ENCODE data around the gene LDB2. TPM values are rescaled to one million over a fixed set of nuclear protein-coding genes. Genes with fewer than 3 reads are reported as not detected.

Gene LDB2
- total RNA-seq, 1 donor from 2014 or later, result 4.9 TPM

DNA sequence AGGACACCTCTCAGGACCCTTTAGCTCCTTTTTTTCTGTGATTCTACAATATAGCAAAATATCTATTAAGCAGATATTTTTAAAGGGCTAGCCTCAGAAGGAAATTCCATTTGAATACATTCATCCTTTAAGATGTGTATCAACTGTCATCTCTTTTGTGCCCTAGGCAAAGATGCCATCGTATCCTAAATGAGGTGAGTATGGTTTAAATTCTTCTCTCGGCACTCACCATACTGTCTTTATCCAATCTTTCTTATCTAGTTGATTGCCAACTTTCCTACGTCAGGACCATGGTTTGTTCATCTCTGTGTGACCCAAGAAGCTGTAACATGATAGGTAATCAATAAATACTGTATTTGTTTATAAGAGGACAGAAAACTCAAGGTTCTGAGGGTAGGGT lies 176.0 kb downstream of the LDB2 start:
- H3K36me3 Mint-ChIP-seq (ENCODE audit: low read depth, unreplicated experiment), result no peaks in the 10 kb centered on the region
- Histone ChIP-seq H3K4me2 (ENCODE audit: low read length) (no peak overlapping the region), H4K20me1 (ENCODE audit: insufficient read depth, low read length) (no peaks in the 10 kb centered on the region), H3K27me3 (ENCODE audit: insufficient read depth, low read length) (no peaks in the 10 kb centered on the region), H3K4me1 (ENCODE audit: insufficient read depth, low read length) (peaks cover 17% of the 10 kb centered on the region), H3K4me3 (ENCODE audit: insufficient read depth, low read depth, low read length) (no peak overlapping the region), H3K36me3 (ENCODE audit: insufficient read depth, low read length) (no peaks in the 10 kb centered on the region), H3K9me3 (ENCODE audit: insufficient read depth, low read depth, low read length) (peaks cover 2% of the 10 kb centered on the region), H2AFZ (ENCODE audit: low read depth, low read length) (no peak overlapping the region), H3K9ac (ENCODE audit: low read length) (no peak overlapping the region), H3K79me2 (ENCODE audit: insufficient read depth, low read length) (no peaks in the 10 kb centered on the region), H3K27ac (ENCODE audit: low read depth, low read length) (no peak overlapping the region)
- peaks cover 4% of the 10 kb centered on the region for H3K9me3 Mint-ChIP-seq (ENCODE audit: unreplicated experiment)
- H3K4me1 Mint-ChIP-seq (ENCODE audit: low read depth, unreplicated experiment), result peaks cover 5% of the 10 kb centered on the region
- H3K27ac Mint-ChIP-seq (ENCODE audit: unreplicated experiment), result no peak overlapping the region
- no peak for TF ChIP-seq EZH2 (IDR thresholded peaks at IDR 0.05; ENCODE audit: insufficient read depth, low read length)
- TF ChIP-seq, protein P1, sequence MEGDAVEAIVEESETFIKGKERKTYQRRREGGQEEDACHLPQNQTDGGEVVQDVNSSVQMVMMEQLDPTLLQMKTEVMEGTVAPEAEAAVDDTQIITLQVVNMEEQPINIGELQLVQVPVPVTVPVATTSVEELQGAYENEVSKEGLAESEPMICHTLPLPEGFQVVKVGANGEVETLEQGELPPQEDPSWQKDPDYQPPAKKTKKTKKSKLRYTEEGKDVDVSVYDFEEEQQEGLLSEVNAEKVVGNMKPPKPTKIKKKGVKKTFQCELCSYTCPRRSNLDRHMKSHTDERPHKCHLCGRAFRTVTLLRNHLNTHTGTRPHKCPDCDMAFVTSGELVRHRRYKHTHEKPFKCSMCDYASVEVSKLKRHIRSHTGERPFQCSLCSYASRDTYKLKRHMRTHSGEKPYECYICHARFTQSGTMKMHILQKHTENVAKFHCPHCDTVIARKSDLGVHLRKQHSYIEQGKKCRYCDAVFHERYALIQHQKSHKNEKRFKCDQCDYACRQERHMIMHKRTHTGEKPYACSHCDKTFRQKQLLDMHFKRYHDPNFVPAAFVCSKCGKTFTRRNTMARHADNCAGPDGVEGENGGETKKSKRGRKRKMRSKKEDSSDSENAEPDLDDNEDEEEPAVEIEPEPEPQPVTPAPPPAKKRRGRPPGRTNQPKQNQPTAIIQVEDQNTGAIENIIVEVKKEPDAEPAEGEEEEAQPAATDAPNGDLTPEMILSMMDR (IDR thresholded peaks at IDR 0.05; ENCODE audit: insufficient read depth, low read depth, low read length), result no peak
- FAIRE-seq (no peak), DNase-seq (ENCODE audit: low read depth) (no peak)
- no peak overlapping the region for H3K4me3 Mint-ChIP-seq (ENCODE audit: unreplicated experiment)
- no peaks in the 10 kb centered on the region for H3K27me3 Mint-ChIP-seq (ENCODE audit: low read depth, unreplicated experiment)

DNA sequence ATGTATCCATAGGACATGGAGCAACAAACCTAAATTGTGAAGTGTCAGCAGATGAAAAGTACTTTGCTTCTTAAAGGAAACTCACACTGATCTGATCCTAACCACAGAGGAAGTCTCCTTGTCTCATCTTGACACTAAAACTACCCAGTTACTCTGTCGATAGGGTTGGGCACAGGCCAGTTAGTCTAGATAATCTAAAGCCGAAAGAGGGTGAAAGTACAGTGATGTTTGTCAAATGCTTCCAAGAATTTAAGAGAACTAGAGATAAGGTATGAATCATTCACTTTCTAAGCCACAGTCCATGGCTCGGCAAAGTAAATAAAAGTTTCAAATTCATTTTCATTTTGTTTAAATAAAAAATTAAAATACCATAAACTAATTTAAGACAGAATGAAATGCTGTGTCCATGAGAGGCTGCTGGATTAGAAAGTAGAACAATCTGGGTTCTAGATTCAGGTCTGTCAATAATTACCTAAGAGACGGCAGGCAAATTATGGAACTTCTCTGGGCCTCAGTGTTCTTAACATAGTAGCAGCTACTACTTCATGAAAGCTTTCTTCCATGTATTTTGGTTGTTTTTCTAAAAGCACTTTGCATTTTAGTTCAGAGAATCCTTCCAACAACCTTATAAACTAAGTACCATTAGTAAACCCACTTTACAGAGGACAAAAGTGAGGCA lies 176.7 kb downstream of the LDB2 start:
- FAIRE-seq (no peak), DNase-seq (ENCODE audit: low read depth) (peak; percentile 87)
- Histone ChIP-seq H3K27me3 (ENCODE audit: insufficient read depth, low read length) (no peaks in the 10 kb centered on the region), H3K9ac (ENCODE audit: low read length) (no peak overlapping the region), H3K36me3 (ENCODE audit: insufficient read depth, low read length) (no peaks in the 10 kb centered on the region), H3K27ac (ENCODE audit: low read depth, low read length) (peak overlapping the region; percentile 7), H3K79me2 (ENCODE audit: insufficient read depth, low read length) (no peaks in the 10 kb centered on the region), H2AFZ (ENCODE audit: low read depth, low read length) (no peak overlapping the region), H3K4me3 (ENCODE audit: insufficient read depth, low read depth, low read length) (peak overlapping the region; percentile 18), H3K4me1 (ENCODE audit: insufficient read depth, low read length) (peaks cover 21% of the 10 kb centered on the region), H3K4me2 (ENCODE audit: low read length) (peak overlapping the region; percentile 73), H4K20me1 (ENCODE audit: insufficient read depth, low read length) (no peaks in the 10 kb centered on the region), H3K9me3 (ENCODE audit: insufficient read depth, low read depth, low read length) (peaks cover 2% of the 10 kb centered on the region)
- peaks cover 4% of the 10 kb centered on the region for H3K9me3 Mint-ChIP-seq (ENCODE audit: unreplicated experiment)
- no peaks in the 10 kb centered on the region for H3K27me3 Mint-ChIP-seq (ENCODE audit: low read depth, unreplicated experiment)
- TF ChIP-seq, protein P1 (IDR thresholded peaks at IDR 0.05; ENCODE audit: insufficient read depth, low read depth, low read length), result no peak
- TF ChIP-seq EZH2 (IDR thresholded peaks at IDR 0.05; ENCODE audit: insufficient read depth, low read length), result no peak
- no peaks in the 10 kb centered on the region for H3K36me3 Mint-ChIP-seq (ENCODE audit: low read depth, unreplicated experiment)
- H3K27ac Mint-ChIP-seq (ENCODE audit: unreplicated experiment), result no peak overlapping the region
- H3K4me1 Mint-ChIP-seq (ENCODE audit: low read depth, unreplicated experiment), result peaks cover 5% of the 10 kb centered on the region
- no peak overlapping the region for H3K4me3 Mint-ChIP-seq (ENCODE audit: unreplicated experiment)

DNA sequence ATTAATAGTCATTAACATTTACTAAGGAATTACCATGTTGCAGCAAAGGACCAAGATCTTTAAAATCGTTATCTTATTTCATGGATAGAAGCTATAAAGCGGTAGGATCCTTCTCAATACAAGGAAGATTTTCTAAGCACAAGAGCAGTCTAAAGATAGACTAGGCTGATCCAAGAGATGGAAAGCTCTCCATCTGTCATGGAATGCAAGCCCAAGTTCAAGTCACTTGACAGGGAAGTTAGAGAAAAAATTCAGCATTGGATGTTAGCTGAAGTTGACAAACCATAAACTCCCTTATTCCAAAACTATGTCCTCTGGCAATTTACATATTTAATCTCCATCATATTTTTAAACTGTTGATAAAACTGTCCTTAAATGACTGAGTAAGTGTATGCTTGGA lies 177.7 kb downstream of the LDB2 start:
- H3K9ac ChIP-seq (ENCODE audit: low read length), result no peak overlapping the region
- FAIRE-seq (no peak), DNase-seq (ENCODE audit: low read depth) (no peak)
- Mint-ChIP-seq H3K36me3 (ENCODE audit: low read depth, unreplicated experiment) (no peaks in the 10 kb centered on the region), H3K27ac (ENCODE audit: unreplicated experiment) (no peak overlapping the region), H3K9me3 (ENCODE audit: unreplicated experiment) (peaks cover 4% of the 10 kb centered on the region), H3K4me1 (ENCODE audit: low read depth, unreplicated experiment) (peaks cover 5% of the 10 kb centered on the region), H3K27me3 (ENCODE audit: low read depth, unreplicated experiment) (no peaks in the 10 kb centered on the region), H3K4me3 (ENCODE audit: unreplicated experiment) (no peak overlapping the region)
- H3K27ac ChIP-seq (ENCODE audit: low read depth, low read length), result no peak overlapping the region
- no peaks in the 10 kb centered on the region for H4K20me1 ChIP-seq (ENCODE audit: insufficient read depth, low read length)
- no peak overlapping the region for H2AFZ ChIP-seq (ENCODE audit: low read depth, low read length)
- no peaks in the 10 kb centered on the region for H3K27me3 ChIP-seq (ENCODE audit: insufficient read depth, low read length)
- H3K4me1 ChIP-seq (ENCODE audit: insufficient read depth, low read length), result peaks cover 21% of the 10 kb centered on the region
- no peak overlapping the region for H3K4me2 ChIP-seq (ENCODE audit: low read length)
- H3K9me3 ChIP-seq (ENCODE audit: insufficient read depth, low read depth, low read length), result peaks cover 2% of the 10 kb centered on the region
- H3K79me2 ChIP-seq (ENCODE audit: insufficient read depth, low read length), result no peaks in the 10 kb centered on the region
- no peak for TF ChIP-seq EZH2 (IDR thresholded peaks at IDR 0.05; ENCODE audit: insufficient read depth, low read length)
- TF ChIP-seq, protein P1 (IDR thresholded peaks at IDR 0.05; ENCODE audit: insufficient read depth, low read depth, low read length), result no peak
- H3K4me3 ChIP-seq (ENCODE audit: insufficient read depth, low read depth, low read length), result no peak overlapping the region
- no peaks in the 10 kb centered on the region for H3K36me3 ChIP-seq (ENCODE audit: insufficient read depth, low read length)

Data from astrocyte (in vitro differentiated cells and primary cell).